HG03060 (cell line): ENCODE measurements around the gene NCAPD2.

Experiments used
- ATAC-seq: cut with Tn5 transposase; IDR thresholded peaks from one replicate; pipeline ENCODE4 v1.9.1; 2021; ENCODE audit warnings: low read depth, moderate number of reproducible peaks; ENCODE audit not compliant: unreplicated experiment

Gene NCAPD2

DNA sequence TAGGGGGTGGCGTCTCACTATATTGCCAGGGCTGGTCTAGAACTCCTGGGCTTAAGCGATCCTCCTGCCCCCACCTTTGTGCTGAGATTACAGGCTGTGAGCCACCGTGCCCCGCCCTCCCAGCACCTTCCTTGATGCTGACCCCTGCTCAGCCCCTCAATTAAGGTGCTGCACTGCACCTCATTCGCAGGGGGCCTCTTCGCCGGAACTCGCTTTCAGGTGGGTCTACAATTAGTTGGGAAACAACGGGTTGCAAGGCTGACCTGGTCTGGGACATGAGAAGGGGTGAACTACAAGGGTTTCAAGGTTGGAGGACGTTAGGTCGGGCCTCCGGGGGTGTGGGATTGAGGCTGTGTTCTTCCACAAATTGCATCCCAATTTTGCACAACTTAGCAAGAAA lies 75.4 kb downstream of the NCAPD2 start:
- no peak for ATAC-seq

DNA sequence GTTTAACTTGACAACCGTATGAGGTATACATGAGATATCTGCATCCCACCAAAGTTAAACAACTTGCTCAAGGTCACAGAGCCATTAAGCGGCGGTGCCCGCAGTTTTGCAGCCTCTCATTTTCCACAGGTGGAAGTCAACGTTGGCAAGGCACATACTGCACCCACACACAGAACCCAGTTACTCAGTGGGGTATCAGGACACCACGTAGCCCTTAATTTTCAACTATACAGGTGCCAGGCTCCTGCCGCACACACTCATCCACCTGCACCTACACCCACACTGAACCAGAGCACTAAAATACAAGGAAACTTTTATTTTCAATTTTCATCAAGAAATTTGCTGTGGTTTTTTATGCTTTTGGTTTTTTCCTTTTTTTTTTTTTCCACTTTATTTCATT lies 75.9 kb downstream of the NCAPD2 start:
- no peak for ATAC-seq

DNA sequence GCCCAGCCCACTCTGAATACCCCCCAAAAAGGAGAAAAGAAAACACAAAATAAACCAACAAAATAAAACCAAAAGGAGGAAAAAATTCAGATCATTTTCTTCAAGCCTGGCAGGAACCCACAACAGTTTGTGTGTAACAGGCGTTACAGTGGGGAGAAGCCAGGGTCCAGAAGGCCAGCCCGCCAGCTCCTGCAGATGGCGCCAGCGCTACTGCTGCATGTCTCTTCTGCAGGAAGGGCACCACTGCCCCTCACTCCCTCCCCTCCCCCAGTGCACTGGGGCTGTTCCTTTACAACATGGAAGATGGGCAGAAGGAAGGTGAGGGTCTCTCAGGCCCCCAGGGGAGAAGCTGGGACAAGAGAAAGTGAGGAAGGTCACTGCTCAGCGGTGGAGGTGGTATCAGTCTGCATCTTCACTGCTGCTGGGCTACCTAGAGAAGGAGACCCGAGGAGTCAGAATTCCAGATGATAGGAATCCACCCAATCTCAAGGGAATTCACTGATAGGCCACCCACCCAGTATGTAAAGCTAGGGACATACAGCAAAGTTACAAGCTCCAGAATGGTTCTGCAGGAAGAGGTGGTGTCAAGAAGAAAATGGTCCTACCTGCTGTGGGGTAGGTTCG lies 76.5 kb downstream of the NCAPD2 start:
- ATAC-seq = no peak

DNA sequence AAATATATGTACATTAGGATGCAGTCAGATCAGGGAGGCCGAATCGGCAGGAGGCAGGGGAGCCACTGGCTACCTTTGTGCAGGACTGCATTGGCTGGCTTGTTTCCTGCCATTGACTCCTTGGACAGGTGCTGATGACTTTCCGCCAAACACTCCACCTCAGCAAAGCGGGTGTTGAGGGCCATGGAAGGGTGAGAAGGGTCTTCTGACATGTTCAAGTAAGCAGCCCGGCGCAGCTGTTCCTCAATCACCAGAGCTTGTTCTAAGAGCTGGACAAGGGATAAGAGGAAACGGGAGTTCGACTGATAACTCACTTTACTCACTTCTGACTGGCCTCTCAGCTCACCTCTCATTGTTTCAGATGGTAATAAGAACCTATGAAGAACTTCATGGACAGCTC lies 79.1 kb downstream of the NCAPD2 start:
- no peak for ATAC-seq

DNA sequence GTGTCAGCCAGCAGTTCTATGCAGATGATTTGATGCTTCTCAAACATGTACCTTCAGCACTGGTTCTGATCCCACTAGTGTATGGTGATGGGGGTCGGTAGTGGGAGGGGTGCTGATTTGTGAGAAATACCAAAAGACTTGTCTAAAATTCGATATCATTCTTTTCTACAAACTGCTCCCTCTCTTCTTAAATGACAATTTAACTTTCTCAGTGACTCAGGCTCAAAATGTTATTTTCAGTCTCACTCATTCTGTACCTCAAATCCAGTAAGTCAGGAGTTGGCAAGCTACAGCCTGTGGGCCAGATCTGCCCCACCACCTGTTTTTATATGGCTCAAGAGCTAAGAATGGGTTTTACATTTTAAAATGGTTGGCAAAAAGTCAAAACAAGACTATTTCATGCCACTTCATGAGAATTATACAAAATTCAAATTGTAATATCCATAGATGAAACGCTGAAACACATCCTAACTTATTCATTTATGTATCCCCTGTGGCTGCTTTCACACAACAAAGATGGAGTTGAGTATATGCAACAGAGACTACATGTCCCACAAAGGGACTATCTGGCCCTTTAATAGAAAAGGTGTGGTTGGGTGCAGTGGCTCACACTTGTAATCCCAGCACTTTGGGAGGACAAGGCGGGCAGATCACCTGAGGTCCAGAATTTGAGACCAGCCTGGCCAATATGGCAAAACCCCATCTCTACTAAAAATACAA lies 80.8 kb downstream of the NCAPD2 start:
- no peak for ATAC-seq

DNA sequence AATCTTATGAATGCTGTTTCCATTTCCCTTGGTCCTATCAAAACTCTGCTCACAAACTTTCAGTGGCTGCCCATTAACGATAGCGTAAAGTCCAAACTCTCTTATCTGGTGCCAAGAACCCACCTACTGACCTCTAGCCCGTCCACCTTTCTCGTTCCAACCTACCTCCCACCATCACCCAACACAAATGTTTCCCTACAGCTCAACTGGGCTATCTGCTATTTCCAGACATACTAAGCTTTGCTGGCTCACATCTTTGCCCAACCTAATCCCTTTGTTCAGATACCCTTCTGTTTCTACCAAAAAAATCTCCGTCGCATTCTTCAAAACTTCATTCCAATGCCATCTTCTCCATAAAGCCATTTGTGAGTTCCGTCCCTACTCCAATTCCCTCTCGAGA lies 81.7 kb downstream of the NCAPD2 start:
- no peak for ATAC-seq
